Stimulated activated CD8-positive, alpha-beta memory T cell treated with anti-CD3 and anti-CD28 coated beads, Interleukin-4, amount 100 ng/mL, for 24 hours (primary cell): ENCODE results near the gene KLF7.

Experiments used
- DNase-seq: peaks from one replicate; pipeline ENCODE4 v3.0.0-alpha.2; 2020; ENCODE audit warnings: low read depth

The KLF7 gene

DNA sequence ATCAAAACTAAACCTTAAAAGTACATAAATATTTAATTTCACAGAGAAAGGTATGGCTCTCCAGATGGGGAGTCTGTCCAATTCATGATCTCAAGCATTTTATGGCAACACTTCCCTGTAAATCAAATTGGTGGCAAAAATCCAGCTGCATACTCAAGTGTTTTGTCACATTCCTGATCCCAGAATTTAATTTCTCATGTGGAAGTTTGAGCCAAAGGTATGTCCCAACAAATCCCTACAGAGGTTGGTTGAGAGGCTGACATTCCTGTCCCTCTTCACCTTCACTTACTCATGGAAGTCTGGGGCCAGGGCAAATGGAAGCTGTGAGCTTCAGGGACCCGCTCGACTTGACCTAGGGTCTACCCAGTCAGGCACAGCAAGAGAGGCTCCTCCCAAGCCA, 17.7 kb downstream of the KLF7 start:
- DNase-seq, result no peak

GRCh38 chr2:207144173-207144785, 21.5 kb downstream of the KLF7 start:
- no peak for DNase-seq

DNA sequence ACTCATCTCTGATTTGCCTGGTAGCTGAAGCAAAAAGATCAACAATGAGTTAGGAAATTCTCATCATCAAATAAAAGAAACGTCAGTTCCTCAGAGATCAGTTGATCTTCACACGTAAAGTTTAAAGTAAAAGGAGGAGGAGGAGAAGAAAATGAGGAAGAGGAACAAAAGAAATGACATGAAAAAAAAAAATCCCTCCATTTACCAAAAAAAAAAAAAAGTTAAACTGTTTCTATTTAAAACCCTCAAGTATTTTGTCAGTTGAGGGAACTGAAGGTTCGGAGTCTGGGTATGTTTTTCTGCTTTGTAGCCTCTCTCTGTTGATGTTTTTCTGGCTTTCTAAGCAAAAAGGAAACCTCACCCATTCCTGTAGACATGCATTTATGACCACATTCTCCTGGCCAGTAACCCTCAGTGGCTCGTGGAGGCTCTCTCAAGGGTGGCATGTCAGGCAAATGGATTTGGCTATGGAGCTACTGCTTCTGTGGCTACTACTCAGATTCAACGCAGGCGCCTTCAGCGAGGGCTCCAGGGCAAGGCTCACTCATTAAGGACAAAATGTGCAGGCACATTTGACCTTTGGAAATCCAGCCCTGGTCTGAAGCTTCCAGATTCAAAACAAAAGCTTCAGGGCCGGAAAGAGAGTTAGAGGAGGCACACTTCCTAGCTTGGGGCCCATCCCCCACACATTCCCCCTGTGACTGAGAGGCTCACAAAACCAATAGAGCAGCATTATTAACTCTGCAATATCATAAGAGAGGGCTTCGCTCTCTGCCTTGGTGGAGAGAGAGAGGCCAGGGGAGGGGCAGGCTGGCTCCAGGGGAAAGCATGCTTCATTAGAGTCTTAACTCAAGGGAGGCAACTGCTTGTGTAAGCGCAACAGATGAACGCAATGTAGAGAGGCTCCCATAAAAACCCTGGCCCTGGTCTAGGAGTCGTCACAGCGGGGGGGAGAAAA, 22.3 kb downstream of the KLF7 start:
- no peak for DNase-seq

GRCh38 chr2:207142461-207142860, 23.3 kb downstream of the KLF7 start:
- DNase-seq, result no peak

DNA sequence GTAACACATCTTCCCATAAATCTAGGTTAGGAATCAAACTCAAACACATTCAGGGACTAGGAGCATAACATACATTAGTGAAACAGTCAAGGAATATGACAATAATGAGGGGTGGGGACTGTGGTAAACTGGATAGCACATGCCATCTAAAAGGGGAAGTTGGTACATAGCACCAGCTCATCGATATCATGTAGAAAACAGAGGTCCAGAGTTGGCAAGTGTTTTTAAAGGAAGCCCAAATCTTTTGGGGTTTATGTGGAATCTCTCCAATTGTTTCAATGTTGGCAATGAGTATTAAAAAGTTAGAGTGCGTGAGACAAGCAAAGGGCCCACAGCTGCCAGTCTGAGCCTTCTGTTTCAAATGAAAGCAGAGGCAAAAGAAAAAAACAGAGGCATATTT, 24.4 kb downstream of the KLF7 start:
- no peak for DNase-seq

- no peak for DNase-seq
Observed at GRCh38 chr2:207140265-207140664, 25.5 kb downstream of the KLF7 start.

DNA sequence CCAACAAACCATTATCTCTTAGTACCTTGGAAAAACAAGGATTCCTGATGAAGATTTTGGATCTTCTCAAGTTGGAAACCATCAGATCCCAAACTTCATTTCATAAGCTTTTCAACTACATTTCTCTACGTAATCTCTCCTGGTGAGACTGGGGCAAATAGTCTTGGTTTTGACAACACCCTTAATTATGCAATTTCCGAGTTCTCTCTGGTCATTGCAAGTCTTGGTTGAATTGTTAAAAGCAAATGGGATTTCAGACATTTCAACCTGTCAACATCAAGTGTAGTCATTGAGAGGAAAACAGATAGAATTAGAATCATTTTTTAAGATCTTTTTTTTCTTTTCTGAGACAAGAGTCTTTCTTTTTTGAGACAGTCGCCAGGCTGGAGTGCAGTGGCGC, 26.2 kb downstream of the KLF7 start:
- DNase-seq, result no peak

GRCh38 chr2:207138627-207139297, 27.0 kb downstream of the KLF7 start:
- DNase-seq, result no peak

GRCh38 chr2:207137596-207138337, 28.0 kb downstream of the KLF7 start:
- no peak for DNase-seq

GRCh38 chr2:207136874-207137273, 28.9 kb downstream of the KLF7 start:
- no peak for DNase-seq

GRCh38 chr2:207135801-207136457, 29.8 kb downstream of the KLF7 start:
- no peak for DNase-seq

GRCh38 chr2:207135340-207135739, 30.4 kb downstream of the KLF7 start:
- no peak for DNase-seq

GRCh38 chr2:207133820-207134519, 31.8 kb downstream of the KLF7 start:
- DNase-seq, result no peak

- DNase-seq, result no peak
Observed at GRCh38 chr2:207133458-207133819, 32.3 kb downstream of the KLF7 start.

DNA sequence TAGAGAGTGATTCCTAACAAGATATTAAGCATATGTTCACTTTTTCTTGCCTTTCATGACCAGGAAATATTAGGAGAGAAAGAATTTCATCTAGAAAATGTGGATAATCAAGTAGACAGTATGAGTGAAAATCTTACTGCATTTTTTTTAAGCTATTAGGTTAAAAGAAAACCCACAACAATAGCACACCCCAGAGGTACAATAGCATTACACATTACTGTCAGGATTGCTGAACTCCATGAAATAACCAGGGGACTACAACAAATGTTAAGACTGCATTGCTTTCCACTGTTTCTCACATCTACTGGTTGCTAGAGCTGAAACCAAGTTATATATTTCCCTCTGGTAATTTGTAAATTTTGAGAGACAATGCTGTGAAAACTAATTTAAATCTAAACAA, 33.7 kb downstream of the KLF7 start:
- no peak for DNase-seq

GRCh38 chr2:207131594-207131993, 34.2 kb downstream of the KLF7 start:
- no peak for DNase-seq

GRCh38 chr2:207130958-207131521, 34.7 kb downstream of the KLF7 start:
- DNase-seq, result no peak

DNA sequence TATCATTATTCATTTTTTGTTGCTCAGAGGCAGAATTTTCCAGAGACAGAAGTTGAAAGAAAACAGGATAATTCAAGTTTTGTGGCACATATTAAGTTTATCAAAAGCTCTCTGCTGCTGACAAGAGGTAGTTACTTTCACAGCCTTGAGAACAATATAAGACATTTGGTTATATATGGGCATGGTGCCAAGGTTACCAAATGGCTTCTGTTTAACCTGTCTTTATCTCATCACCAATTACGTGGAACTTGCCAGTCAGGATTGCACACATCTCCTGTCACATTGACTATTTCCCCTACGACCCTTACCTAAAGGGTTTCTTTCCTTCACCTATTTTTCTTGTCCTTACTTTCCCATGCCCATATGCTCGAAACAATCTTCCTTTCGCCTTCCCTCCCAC, 35.9 kb downstream of the KLF7 start:
- DNase-seq, result no peak

DNA sequence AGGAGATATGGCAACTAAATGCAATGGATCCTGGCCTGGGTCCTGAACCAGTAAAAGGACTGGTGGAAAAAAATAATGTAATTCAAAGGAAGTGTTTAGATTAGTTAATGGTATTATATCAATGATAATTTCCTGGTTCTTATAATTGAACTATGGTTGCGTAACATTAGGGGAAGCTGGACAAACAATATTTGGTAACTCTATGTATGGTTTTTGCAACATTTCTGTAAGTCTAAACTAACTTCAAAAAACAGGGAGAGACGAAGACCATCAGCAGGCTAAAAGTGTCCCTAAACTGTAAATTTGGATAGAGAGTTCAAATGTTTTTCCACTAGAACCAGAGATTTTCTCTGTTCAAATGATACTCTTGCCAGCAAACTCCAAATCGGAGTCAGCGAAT, 36.9 kb downstream of the KLF7 start:
- no peak for DNase-seq

DNA sequence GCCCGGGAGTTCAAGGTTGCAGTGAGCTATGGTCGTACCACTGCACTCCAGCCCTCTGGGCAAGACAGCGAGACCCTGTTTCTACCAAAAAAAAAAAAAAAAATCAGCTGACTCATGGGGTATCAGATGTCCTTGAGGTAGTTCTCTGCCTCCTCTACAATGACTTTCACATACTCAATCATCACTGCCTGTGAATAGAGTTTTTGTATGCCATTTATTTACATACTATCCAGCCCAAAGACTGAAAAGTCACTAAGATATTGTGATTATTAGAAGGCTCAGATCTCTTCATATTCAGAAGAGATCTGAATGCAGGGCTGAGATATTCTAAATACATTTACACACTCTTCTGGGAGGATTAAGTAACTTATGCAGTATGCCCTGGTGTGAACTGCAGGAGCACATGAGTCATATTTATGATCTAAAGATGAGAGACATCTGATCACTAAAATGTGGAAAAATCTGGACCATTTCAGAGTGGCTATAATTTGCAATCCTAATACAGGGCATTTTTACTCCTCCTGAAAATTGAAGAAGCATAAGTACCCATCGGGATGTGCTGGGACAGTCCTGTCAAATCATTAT, 38.9 kb downstream of the KLF7 start:
- DNase-seq, result no peak
